OCI-LY7 (cell line): ENCODE results near the gene NRG4.

Experiments
- CTCF ChIP-seq: fragments of 200-600 bp; sonication (generic); conservative IDR thresholded peaks from 2 replicates; pipeline ENCODE4 v1.5.1; 2014; ENCODE audit warnings: mild to moderate bottlenecking, antibody characterized with exemption, low read length, moderate library complexity, mixed read lengths
- EZH2phosphoT487 ChIP-seq: fragments of 200-600 bp; sonication (generic); IDR thresholded peaks from 2 replicates; pipeline ENCODE4 v1.6.1; 2018; ENCODE audit warnings: low read depth, borderline replicate concordance, mild to moderate bottlenecking, mixed run types, antibody characterized with exemption, low read length, moderate library complexity, mixed read lengths

GRCh38 chr15:75891895-75892294, 120.3 kb downstream of the NRG4 start:
- no peak for TF ChIP-seq CTCF
- TF ChIP-seq EZH2phosphoT487: no peak
